D721Med (cell line): ENCODE measurements around the gene DEFB124.

Experiments
- DNase-seq: peaks from one replicate; pipeline ENCODE4 v3.0.0; 2011; ENCODE audit warnings: low spot score; ENCODE audit not compliant: insufficient read length
- FAIRE-seq: peaks from 2 replicates; lab custom pipeline; 2011; peaks lifted over from hg19 to GRCh38; lab: Jason Lieb, UNC
- TF ChIP-seq, protein P1 (sequence below): IDR thresholded peaks from 2 replicates; pipeline ENCODE4 v1.5.1; 2012; ENCODE audit warnings: mild to moderate bottlenecking, control low read depth; ENCODE audit not compliant: insufficient read depth; ENCODE audit errors: missing control alignments

The DEFB124 gene

DNA sequence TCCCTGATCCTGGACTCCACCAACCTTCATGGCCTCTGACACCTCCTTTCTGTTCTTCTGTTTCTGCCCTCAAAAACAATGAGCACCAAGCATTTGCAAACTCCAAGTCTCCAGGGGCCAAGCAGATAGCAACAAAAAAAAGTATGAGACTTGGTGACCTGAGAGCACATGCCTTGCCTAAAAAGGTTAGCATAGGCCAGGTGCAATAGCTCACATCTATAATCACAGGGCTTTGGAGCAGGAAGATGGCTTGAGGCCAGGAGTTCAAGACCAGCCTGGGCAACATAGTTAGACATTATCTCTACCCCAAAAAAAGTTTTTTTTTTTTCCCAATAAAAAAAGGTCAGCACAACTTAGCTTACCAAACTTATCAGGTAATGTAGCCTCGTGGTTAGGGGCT, 25.6 kb upstream of the DEFB124 start:
- TF ChIP-seq, protein P1, sequence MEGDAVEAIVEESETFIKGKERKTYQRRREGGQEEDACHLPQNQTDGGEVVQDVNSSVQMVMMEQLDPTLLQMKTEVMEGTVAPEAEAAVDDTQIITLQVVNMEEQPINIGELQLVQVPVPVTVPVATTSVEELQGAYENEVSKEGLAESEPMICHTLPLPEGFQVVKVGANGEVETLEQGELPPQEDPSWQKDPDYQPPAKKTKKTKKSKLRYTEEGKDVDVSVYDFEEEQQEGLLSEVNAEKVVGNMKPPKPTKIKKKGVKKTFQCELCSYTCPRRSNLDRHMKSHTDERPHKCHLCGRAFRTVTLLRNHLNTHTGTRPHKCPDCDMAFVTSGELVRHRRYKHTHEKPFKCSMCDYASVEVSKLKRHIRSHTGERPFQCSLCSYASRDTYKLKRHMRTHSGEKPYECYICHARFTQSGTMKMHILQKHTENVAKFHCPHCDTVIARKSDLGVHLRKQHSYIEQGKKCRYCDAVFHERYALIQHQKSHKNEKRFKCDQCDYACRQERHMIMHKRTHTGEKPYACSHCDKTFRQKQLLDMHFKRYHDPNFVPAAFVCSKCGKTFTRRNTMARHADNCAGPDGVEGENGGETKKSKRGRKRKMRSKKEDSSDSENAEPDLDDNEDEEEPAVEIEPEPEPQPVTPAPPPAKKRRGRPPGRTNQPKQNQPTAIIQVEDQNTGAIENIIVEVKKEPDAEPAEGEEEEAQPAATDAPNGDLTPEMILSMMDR, result no peak
- no peak for DNase-seq
- FAIRE-seq, result no peak

DNA sequence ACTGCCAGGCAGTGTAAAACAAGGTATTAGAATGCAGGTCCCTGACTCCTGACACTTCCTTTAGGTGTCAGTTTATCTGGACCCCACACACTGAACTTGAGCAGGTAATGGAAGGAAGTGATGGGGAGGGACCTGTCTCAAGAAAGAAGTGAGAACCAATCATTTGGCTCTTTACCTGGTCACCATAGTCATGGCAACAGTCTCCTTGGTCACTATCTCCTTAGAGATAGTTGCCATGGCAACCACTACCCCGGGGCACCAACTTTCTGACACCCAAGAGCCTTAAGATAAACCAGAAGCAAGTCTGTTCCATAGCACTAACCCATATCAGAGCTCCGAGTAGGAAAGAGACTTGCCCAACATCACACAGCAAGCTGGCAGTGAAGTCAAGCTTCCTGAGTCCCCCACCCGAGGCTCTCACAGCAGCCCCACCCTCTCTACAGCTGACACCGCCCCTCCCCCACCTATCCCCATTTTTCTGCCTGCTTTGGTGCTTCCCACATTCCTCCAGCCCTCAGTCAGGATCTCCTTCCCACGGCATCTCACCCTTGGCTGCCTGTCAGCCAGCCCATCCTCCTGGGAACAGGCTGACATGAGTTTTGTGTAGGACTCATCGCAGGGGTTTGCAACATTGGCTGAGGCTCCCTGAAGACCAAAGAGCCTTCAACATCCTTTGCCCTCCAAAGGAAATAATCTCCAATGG, 23.1 kb upstream of the DEFB124 start:
- FAIRE-seq (no peak), DNase-seq (no peak)
- TF ChIP-seq, protein P1, result no peak

DNA sequence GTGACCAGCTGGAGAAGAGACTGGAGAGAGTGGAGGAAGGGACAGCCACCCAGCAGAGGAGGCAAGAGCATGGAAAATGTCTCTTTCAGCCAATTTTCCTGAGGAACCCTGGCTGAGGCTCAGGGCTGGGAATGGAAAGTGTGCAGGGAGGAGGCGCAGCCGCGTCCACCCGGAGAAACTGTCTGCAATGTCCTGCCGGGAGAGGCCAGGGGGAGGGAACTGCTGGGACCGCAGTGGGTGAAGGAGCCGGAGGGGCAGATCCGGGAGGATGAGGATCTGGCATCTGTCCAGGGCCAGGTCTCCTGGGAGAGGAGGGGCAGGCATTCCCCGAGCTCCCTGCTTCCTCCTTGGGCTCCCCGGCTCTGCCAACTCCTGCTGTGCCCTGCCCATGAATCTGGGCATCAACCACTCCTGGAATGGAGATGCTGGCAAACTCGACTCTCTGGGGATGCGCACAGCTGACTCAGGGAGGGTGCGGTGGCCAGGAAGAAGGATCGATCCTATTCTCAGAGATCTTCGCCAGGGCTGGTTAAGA, 21.9 kb upstream of the DEFB124 start:
- FAIRE-seq, result no peak
- DNase-seq, result no peak
- TF ChIP-seq, protein P1, result no peak

DNA sequence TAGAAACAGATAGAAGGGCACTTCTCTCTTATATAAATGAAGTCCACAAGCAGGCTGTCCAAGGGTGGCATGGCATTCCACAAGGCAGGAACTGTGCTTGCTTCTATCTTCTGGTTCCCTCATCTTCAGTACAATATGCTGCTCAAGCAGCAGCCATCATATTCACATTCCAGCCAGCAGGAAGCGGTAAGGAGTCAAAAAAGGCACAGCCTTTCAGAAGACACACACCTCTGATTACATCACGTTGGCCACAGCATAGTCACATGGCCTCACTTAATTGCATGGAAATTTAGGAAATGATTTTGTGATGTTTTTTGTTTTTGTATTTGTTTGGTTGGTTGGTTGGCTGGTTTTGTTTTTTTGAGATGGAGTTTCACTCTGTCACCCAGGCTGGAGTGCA, 19.2 kb upstream of the DEFB124 start:
- DNase-seq (no peak), FAIRE-seq (no peak)

DNA sequence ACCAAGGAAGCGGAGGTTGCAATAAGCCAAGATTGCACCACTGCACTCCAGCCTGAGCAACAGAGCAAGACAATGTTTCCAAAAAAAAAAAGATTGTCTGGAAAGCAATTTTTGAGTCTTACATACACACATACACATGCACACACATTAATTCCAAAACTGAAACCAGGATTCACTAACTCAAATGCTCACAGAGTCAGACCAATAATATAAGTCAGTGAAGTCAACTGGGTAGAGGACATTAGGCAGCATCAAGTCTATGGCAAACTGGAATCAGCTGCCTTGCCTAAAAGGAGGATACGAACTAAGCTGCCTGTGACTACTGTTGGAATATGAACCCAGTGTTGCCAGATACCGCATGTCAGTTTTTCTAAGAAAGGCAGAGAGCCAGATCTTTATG, 15.8 kb upstream of the DEFB124 start:
- no peak for FAIRE-seq
- TF ChIP-seq, protein P1, result no peak

More for the DNA sequence above, 19.2 kb upstream of the DEFB124 start:
- TF ChIP-seq, protein P1, result peak; percentile 31

DNA sequence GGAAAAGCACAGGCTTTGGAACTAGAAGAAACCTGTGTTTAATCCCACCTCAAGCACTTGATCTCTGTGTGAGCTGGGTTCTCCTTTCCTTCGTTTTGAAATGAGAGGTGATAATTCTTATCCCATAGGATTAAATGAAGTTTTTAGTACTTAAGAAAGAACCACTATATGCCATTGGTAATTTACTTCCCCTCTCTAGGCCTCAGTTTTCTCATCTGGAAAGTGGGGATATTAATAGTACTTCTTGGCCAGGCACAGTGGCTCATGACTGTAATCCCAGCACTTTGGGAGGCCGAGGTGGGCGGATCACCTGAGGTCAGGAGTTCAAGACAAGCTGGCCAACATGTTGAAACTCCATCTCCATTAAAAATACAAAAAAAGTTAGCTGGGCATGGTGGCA, 14.2 kb upstream of the DEFB124 start:
- TF ChIP-seq, protein P1, result no peak
- DNase-seq (no peak), FAIRE-seq (no peak)

More for the DNA sequence above, 15.8 kb upstream of the DEFB124 start:
- no peak for DNase-seq

DNA sequence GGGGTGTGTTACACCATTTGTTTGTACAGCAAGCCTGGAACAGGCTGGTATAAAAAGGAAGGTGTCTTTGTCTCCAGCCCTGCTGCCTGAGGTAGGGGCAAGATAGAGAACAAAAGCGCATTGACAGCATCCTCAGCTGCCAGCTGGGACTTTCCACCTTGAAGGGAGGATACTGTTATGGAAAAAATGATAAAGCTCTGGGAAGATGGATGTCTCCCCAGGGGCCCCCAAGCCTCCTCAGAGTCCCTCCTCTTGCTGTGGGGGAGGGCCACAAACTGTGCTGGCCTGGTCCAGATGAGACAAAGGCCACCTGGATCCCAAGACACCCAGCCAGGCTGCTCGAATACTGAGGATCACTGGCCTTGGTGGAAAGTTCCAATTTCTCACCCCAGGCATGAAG, 13.2 kb upstream of the DEFB124 start:
- TF ChIP-seq, protein P1, result no peak
- FAIRE-seq, result no peak
- DNase-seq, result no peak
